Measurements from ENCODE around the gene TUT7. TPM values are rescaled to one million over a fixed set of nuclear protein-coding genes. Genes with fewer than 3 reads are reported as not detected.

TUT7 gene
- total and polyA plus RNA-seq, 8 donors = 11.9 to 143 (median 46.2) TPM

GRCh38 chr9:86274821-86275643, 79.2 kb downstream of the TUT7 start:
- Histone ChIP-seq H3K27ac (no peak overlapping the region), H3K4me3 (no peak overlapping the region), H3K36me3 (peaks cover 6 to 33% (median 32%) of the 10 kb centered on the region in 4 donors), H3K4me1 (peaks cover 8 to 51% (median 28%) of the 10 kb centered on the region in 4 donors), H3K9me3 (no peaks in the 10 kb centered on the region), H3K27me3 (no peaks in the 10 kb centered on the region)
- intact Hi-C loops (cut with DNase I; ENCODE audit: low total_unique reads) = no loop called here
- DNase-seq = no peak
- no peak for TF ChIP-seq EP300 (IDR thresholded peaks at IDR 0.05)
- no peak for TF ChIP-seq POLR2AphosphoS5 (IDR thresholded peaks at IDR 0.05)
- TF ChIP-seq POLR2A (IDR thresholded peaks at IDR 0.05) = no peak
- TF ChIP-seq, protein P1, sequence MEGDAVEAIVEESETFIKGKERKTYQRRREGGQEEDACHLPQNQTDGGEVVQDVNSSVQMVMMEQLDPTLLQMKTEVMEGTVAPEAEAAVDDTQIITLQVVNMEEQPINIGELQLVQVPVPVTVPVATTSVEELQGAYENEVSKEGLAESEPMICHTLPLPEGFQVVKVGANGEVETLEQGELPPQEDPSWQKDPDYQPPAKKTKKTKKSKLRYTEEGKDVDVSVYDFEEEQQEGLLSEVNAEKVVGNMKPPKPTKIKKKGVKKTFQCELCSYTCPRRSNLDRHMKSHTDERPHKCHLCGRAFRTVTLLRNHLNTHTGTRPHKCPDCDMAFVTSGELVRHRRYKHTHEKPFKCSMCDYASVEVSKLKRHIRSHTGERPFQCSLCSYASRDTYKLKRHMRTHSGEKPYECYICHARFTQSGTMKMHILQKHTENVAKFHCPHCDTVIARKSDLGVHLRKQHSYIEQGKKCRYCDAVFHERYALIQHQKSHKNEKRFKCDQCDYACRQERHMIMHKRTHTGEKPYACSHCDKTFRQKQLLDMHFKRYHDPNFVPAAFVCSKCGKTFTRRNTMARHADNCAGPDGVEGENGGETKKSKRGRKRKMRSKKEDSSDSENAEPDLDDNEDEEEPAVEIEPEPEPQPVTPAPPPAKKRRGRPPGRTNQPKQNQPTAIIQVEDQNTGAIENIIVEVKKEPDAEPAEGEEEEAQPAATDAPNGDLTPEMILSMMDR (IDR thresholded peaks at IDR 0.05) = no peak
- 83 to 87% (median 85%) methylated on average over 7 of the region's 7 CpGs for WGBS, 5 donors

DNA sequence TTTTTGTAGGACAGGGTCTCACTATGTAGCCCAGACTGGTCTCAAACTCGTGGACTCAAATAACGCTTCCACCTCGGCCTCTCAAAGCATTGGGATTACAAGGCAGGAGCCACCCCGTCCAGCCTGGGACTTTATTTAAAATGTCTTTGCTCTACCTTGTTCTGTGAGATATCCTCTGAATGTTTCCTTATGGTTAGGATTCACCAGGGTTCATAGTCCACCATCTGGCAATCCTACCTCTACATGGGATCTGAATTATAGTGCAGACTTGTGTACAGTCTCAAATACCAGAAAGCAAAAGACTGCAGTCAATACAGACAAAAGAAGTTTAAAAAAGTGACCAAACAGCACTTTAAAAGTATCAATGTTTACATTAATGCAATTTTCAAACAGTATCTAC, 82.0 kb downstream of the TUT7 start:
- no peaks in the 10 kb centered on the region for H3K27me3 ChIP-seq
- H3K27ac ChIP-seq = no peak overlapping the region
- no peak overlapping the region for H3K4me3 ChIP-seq
- intact Hi-C loops (cut with DNase I; ENCODE audit: low total_unique reads) = no loop called here
- no peak for DNase-seq
- no peaks in the 10 kb centered on the region for H3K9me3 ChIP-seq
- no peak for TF ChIP-seq POLR2AphosphoS5 (IDR thresholded peaks at IDR 0.05)
- TF ChIP-seq EP300 (IDR thresholded peaks at IDR 0.05) = no peak
- TF ChIP-seq POLR2A (IDR thresholded peaks at IDR 0.05) = no peak
- TF ChIP-seq, protein P1 (IDR thresholded peaks at IDR 0.05) = no peak
- 90 to 98% (median 94%) methylated on average over 4 of the region's 4 CpGs for WGBS, 5 donors
- H3K36me3 ChIP-seq = peaks cover 8 to 46% (median 40%) of the 10 kb centered on the region in 4 donors
- peaks cover 0 to 30% (median 12%) of the 10 kb centered on the region in 4 donors for H3K4me1 ChIP-seq

DNA sequence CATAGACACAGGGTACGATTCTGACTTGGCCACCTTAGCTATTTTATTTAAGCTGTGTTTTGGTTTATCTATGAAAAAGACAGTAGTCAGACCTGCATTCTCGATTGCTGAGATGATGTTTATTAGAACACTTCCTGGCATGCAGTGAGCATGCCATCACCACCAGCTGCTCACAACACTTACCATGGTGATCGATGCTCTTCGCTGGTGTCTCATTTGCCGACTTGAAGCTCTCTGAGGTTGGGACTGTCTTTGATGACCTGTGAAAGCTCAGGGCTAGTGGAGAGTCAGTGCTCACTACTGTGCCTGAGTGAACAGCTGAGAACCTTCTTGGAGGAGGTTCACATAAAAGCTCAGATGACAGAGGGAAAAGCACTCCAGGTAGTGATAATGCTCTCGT, 90.3 kb downstream of the TUT7 start:
- H3K9me3 ChIP-seq = no peaks in the 10 kb centered on the region
- 88 to 95% (median 92%) methylated on average over 6 of the region's 6 CpGs for WGBS, 5 donors
- no peak overlapping the region for H3K27ac ChIP-seq
- H3K36me3 ChIP-seq = peaks cover 9 to 60% (median 48%) of the 10 kb centered on the region in 4 donors
- no peak for DNase-seq
- intact Hi-C loops (cut with DNase I; ENCODE audit: low total_unique reads) = no loop called here
- no peak overlapping the region for H3K4me3 ChIP-seq
- no peak for TF ChIP-seq POLR2AphosphoS5 (IDR thresholded peaks at IDR 0.05)
- TF ChIP-seq POLR2A (IDR thresholded peaks at IDR 0.05) = no peak
- TF ChIP-seq EP300 (IDR thresholded peaks at IDR 0.05) = no peak
- TF ChIP-seq, protein P1 (IDR thresholded peaks at IDR 0.05) = no peak
- no peaks in the 10 kb centered on the region for H3K27me3 ChIP-seq
- H3K4me1 ChIP-seq = no peaks in the 10 kb centered on the region

DNA sequence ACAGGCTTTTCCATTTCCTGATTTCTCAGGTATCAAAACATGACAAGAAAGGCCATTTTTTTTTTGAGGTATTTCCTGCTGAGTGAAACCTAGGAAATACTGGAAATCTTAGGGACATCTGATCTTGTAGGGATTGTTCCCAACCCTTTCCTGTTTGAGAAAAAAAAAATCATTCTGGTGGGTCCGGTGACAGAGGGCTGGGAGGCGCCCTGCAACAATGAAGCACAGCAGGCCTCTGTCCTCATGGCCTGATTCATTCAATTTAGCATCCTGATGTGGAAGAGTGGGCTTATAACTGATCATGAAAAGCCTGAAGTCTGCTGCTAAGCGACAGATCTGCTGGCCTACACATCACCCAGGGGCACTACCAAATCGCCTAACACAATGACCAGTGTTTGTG, 91.7 kb downstream of the TUT7 start:
- no peak overlapping the region for H3K27ac ChIP-seq
- no peaks in the 10 kb centered on the region for H3K4me1 ChIP-seq
- intact Hi-C loops (cut with DNase I; ENCODE audit: low total_unique reads) = no loop called here
- TF ChIP-seq EP300 (IDR thresholded peaks at IDR 0.05) (no peak), POLR2A (IDR thresholded peaks at IDR 0.05) (no peak), POLR2AphosphoS5 (IDR thresholded peaks at IDR 0.05) (no peak)
- TF ChIP-seq, protein P1 (IDR thresholded peaks at IDR 0.05) = no peak
- no peak for DNase-seq
- no peak overlapping the region for H3K4me3 ChIP-seq
- H3K9me3 ChIP-seq = no peaks in the 10 kb centered on the region
- H3K36me3 ChIP-seq = peaks cover 7 to 49% (median 42%) of the 10 kb centered on the region in 4 donors
- H3K27me3 ChIP-seq = no peaks in the 10 kb centered on the region
- 74 to 93% (median 90%) methylated on average over 4 of the region's 4 CpGs for WGBS, 5 donors
